A549 (cell line): ENCODE results near the gene MOSMO. TPM values are rescaled to one million over a fixed set of nuclear protein-coding genes. Genes with fewer than 3 reads are reported as not detected.
"Not testable (repeated sequence)": the region's sequence is repeated elsewhere in the genome, so short reads cannot be mapped to it uniquely, and the experiment has no call there.

Experiments
- ATAC-seq, 2 experiments: fragments of 200-7000 bp in 1 of 2; fragments of >200 bp in 1 of 2; cut with Nextera tagmentation in 1 of 2; cut with Tn5 transposase in 1 of 2; 3 replicates each; pipeline versions ENCODE4 v1.8.0 to v1.9.1; 2018 to 2020; ENCODE audit warnings: mild to moderate bottlenecking in 1 of 2, moderate library complexity in 1 of 2
- CTCF ChIA-PET: fragments of 300-600 bp; sonication (Branson Sonifier 250); formaldehyde crosslinking; extraction: SDS; loops from one replicate; lab custom pipeline; 2021; ENCODE audit warnings: antibody characterized with exemption, inconsistent platforms; lab: Yijun Ruan, JAX
- POLR2A ChIA-PET: fragments of 350-600 bp; formaldehyde crosslinking; extraction: SDS; loops from one replicate; lab custom pipeline; 2021; ENCODE audit warnings: antibody characterized with exemption, inconsistent platforms; lab: Yijun Ruan, JAX
- DNase-seq, 2 experiments: peaks; one replicate each; pipeline versions ENCODE4 v3.0.0 to v3.0.0-alpha.2; 2011 to 2016; ENCODE audit warnings: low read depth in 1 of 2, low spot score in 1 of 2
- FAIRE-seq: peaks from 2 replicates; lab custom pipeline; 2011; peaks lifted over from hg19 to GRCh38; lab: Jason Lieb, UNC
- H3K27ac ChIP-seq, 2 experiments: fragments of >200 bp; sonication (Bioruptor Twin); formaldehyde crosslinking; 3 replicates each; pipeline ENCODE4 v1.5.1; 2016 to 2017
- H3K4me1 ChIP-seq: fragments of >200 bp; sonication (Bioruptor Twin); formaldehyde crosslinking; 3 replicates; pipeline ENCODE4 v1.6.1; 2016
- H3K4me2 ChIP-seq: fragments of >200 bp; sonication (Bioruptor Twin); formaldehyde crosslinking; 3 replicates; pipeline ENCODE4 v1.6.1; 2016
- H3K4me3 ChIP-seq: fragments of >200 bp; sonication (Bioruptor Twin); formaldehyde crosslinking; 3 replicates; pipeline ENCODE4 v1.5.1; 2016
- H3K9me3 ChIP-seq: fragments of >200 bp; sonication (Bioruptor Twin); formaldehyde crosslinking; 3 replicates; pipeline ENCODE4 v1.6.1; 2016
- CBX2 ChIP-seq: fragments of 200-600 bp; sonication (generic); IDR thresholded peaks from 2 replicates; pipeline ENCODE4 v1.6.1; 2016; ENCODE audit warnings: low read depth, mild to moderate bottlenecking, borderline replicate concordance
- CBX8 ChIP-seq: fragments of 200-600 bp; sonication (generic); IDR thresholded peaks from 2 replicates; pipeline ENCODE4 v1.6.1; 2016
- CHD4 ChIP-seq: fragments of 200-600 bp; sonication (generic); IDR thresholded peaks from 2 replicates; pipeline ENCODE4 v1.6.1; 2016; ENCODE audit warnings: antibody characterized with exemption, mild to moderate bottlenecking, borderline replicate concordance
- EHF ChIP-seq: fragments of 250-450 bp; sonication (Bioruptor Pico); IDR thresholded peaks from 2 replicates; pipeline ENCODE4 v1.5.0; 2020; ENCODE audit warnings: mild to moderate bottlenecking
- EP300 ChIP-seq, 2 experiments: fragments of >200 bp; sonication (Bioruptor Twin); formaldehyde crosslinking; IDR thresholded peaks; 2 replicates in 1 of 2; 3 replicates in 1 of 2; pipeline ENCODE4 v1.6.1; 2016 to 2017
- ESRRA ChIP-seq: fragments of 150-350 bp; IDR thresholded peaks from 2 replicates; pipeline ENCODE4 v1.6.1; 2014; ENCODE audit warnings: mild to moderate bottlenecking, low read length, borderline replicate concordance
- JUN ChIP-seq, 2 experiments: fragments of >200 bp; sonication (Bioruptor Twin); formaldehyde crosslinking; IDR thresholded peaks; 2 replicates in 1 of 2; 3 replicates in 1 of 2; pipeline ENCODE4 v1.6.1; 2016 to 2017
- JUNB ChIP-seq: fragments of >200 bp; sonication (Bioruptor Twin); formaldehyde crosslinking; IDR thresholded peaks from 2 replicates; pipeline ENCODE4 v1.6.1; 2016
- MAFK ChIP-seq: fragments of 450-650 bp; IDR thresholded peaks from 2 replicates; pipeline ENCODE4 v1.6.1; 2014; ENCODE audit not compliant: partially characterized antibody
- NR3C1 ChIP-seq: fragments of >200 bp; sonication (Bioruptor Twin); formaldehyde crosslinking; IDR thresholded peaks from 3 replicates; pipeline ENCODE4 v1.6.1; 2017
- POLR2AphosphoS2 ChIP-seq: conservative IDR thresholded peaks from 2 replicates; pipeline ENCODE4 v1.6.1; 2012; ENCODE audit warnings: low read length, improper control_type of control experiment, inconsistent platforms
- RNF2 ChIP-seq: fragments of 200-600 bp; sonication (generic); IDR thresholded peaks from 2 replicates; pipeline ENCODE4 v1.6.1; 2016; ENCODE audit warnings: low read depth, mild to moderate bottlenecking, antibody characterized with exemption, moderate library complexity, borderline replicate concordance
- SREBF2 ChIP-seq: fragments of 450-650 bp; IDR thresholded peaks from 2 replicates; pipeline ENCODE4 v1.6.1; 2014; ENCODE audit warnings: mild to moderate bottlenecking, moderate library complexity
- TP53 ChIP-seq: fragments of 250-450 bp; sonication (Bioruptor Pico); IDR thresholded peaks from 2 replicates; pipeline ENCODE4 v1.5.0; 2021; ENCODE audit warnings: mild to moderate bottlenecking, moderate library complexity
- USF2 ChIP-seq: fragments of 450-650 bp; IDR thresholded peaks from 2 replicates; pipeline ENCODE4 v1.6.1; 2014; ENCODE audit warnings: antibody characterized with exemption
- ZC3H11A ChIP-seq: fragments of 450-650 bp; IDR thresholded peaks from 2 replicates; pipeline ENCODE4 v1.6.1; 2014; ENCODE audit warnings: antibody characterized with exemption, mild to moderate bottlenecking
- ZFP36 ChIP-seq: fragments of 450-650 bp; IDR thresholded peaks from 2 replicates; pipeline ENCODE4 v1.6.1; 2014; ENCODE audit warnings: borderline replicate concordance; ENCODE audit not compliant: partially characterized antibody
- ZNF302 ChIP-seq: fragments of 250-450 bp; sonication (Bioruptor Pico); IDR thresholded peaks from 2 replicates; pipeline ENCODE4 v1.9.0; 2021; ENCODE audit warnings: inconsistent platforms, mild to moderate bottlenecking, moderate library complexity
- ZSCAN20 ChIP-seq: fragments of 250-450 bp; sonication (Bioruptor Pico); IDR thresholded peaks from 2 replicates; pipeline ENCODE4 v1.8.0; 2022; ENCODE audit warnings: mild to moderate bottlenecking, moderate library complexity
- whole genome bisulfite sequencing: methylation state at CpG from one replicate; pipeline ENCODE4 v1.1.6; 2017; ENCODE audit errors: missing lambda C conversion rate; 5-methylcytosine and 5-hydroxymethylcytosine counted together
- polyA plus RNA-seq, 4 experiments: library from polyadenylated mRNA; depleted of rRNA in 3 of 4; stranded (reverse); fragments of >200 nt; fragmentation: RNase III in 1 of 4; extraction: RNeasy Plus Mini Kit Qiagen cat#74134 plus additional on column Dnase treatment in 1 of 4; gene quantifications; 2 replicates in 3 of 4; 3 replicates in 1 of 4; pipeline ENCODE4 v1.2.3, GENCODE V29; 2011 to 2017

MOSMO gene
- polyA plus RNA-seq, 2 of the 4 experiments (the other 2 are of a cell fraction): 9.7 to 14.4 TPM

GRCh38 chr16:22001591-22001990, 6.3 kb upstream of the MOSMO start:
- Histone ChIP-seq H3K9me3 (no peaks in the 10 kb centered on the region), H3K4me1 (peaks cover 7% of the 10 kb centered on the region; the same call in 1 of the 3 replicates), H3K4me2 (peak overlapping the region; percentile 82), H3K4me3 (no peak overlapping the region), H3K27ac (no peak overlapping the region)
- WGBS: 29% methylated on average over 1 of the region's 1 CpG
- FAIRE-seq (no peak), DNase-seq (no peak), ATAC-seq (no peak)
- ChIA-PET POLR2A (interaction anchor here (1.8 kb wide), 1 partner anchor 76 kb away, joined by 5 read pairs; no protein-coding TSS in a partner anchor), CTCF (interaction anchor here (0.6 to 13.7 kb wide), 33 partner anchors 9 to 186 kb away, joined by 3 to 226 read pairs (median 4); partner anchors contain the start of gene VWA3A)
- TF ChIP-seq ZC3H11A: no peak

GRCh38 chr16:22002047-22002446, 5.9 kb upstream of the MOSMO start:
- DNase-seq, H3K4me2 ChIP-seq, H3K27ac ChIP-seq, H3K9me3 ChIP-seq, FAIRE-seq, H3K4me3 ChIP-seq, ATAC-seq: not testable (repeated sequence)
- 82% methylated on average over 1 of the region's 1 CpG for WGBS
- peaks cover 10% of the 10 kb centered on the region; the same call in 2 of the 3 replicates for H3K4me1 ChIP-seq
- ChIA-PET CTCF (interaction anchor here (0.6 to 13.7 kb wide), 36 partner anchors 8 to 186 kb away, joined by 3 to 226 read pairs (median 4); partner anchors contain the start of gene VWA3A), POLR2A (interaction anchor here (1.8 kb wide), 1 partner anchor 76 kb away, joined by 5 read pairs; no protein-coding TSS in a partner anchor)

GRCh38 chr16:22003195-22003594, 4.7 kb upstream of the MOSMO start:
- ChIA-PET CTCF (interaction anchor here (1.3 to 13.7 kb wide), 5 partner anchors 14 to 185 kb away, joined by 4 to 226 read pairs (median 12); no protein-coding TSS in a partner anchor), POLR2A (no interaction called here)
- ATAC-seq (no peak), DNase-seq (no peak), FAIRE-seq (no peak)
- no peak overlapping the region for H3K27ac ChIP-seq
- no peak overlapping the region for H3K4me2 ChIP-seq
- WGBS: 62% methylated on average over 3 of the region's 4 CpGs
- no peak for TF ChIP-seq EP300 (IDR thresholded peaks at IDR 0.05)
- no peaks in the 10 kb centered on the region for H3K9me3 ChIP-seq
- no peak overlapping the region for H3K4me3 ChIP-seq
- H3K4me1 ChIP-seq: peaks cover 13% of the 10 kb centered on the region; the same call in 2 of the 3 replicates

- Histone ChIP-seq H3K4me2 (no peak overlapping the region), H3K27ac (no peak overlapping the region), H3K4me1 (peaks cover 18% of the 10 kb centered on the region; the same call in 2 of the 3 replicates), H3K9me3 (no peaks in the 10 kb centered on the region)
- ChIA-PET POLR2A (no interaction called here), CTCF (interaction anchor here (0.5 to 13.7 kb wide), 5 partner anchors 12 to 257 kb away, joined by 3 to 226 read pairs (median 4); no protein-coding TSS in a partner anchor)
- DNase-seq: no peak
- 78% methylated on average over 3 of the region's 3 CpGs for WGBS
- TF ChIP-seq EHF (CRISPR knock-in tag) (no peak), CBX8 (no peak), JUNB (no peak), ZFP36 (no peak), SREBF2 (no peak), ESRRA (no peak), CBX2 (no peak), TP53 (CRISPR knock-in tag) (no peak), NR3C1 (no peak), ZC3H11A (no peak), JUN (IDR thresholded peaks at IDR 0.05) (no peak), USF2 (no peak), ZSCAN20 (no peak), RNF2 (no peak), ZNF302 (no peak), CHD4 (no peak), MAFK (no peak), POLR2AphosphoS2 (no peak)
- TF ChIP-seq, all 56 proteins: peak for 0
- no peak for FAIRE-seq
- no peak overlapping the region for H3K4me3 ChIP-seq
- no peak for ATAC-seq
These were observed 3.6 kb upstream of the MOSMO start for GRCh38 chr16:22004341-22004740.
